T-helper 2 cell (primary cell): ENCODE data around the gene CSNK2A1.
"Not testable (repeated sequence)": the region's sequence is repeated elsewhere in the genome, so short reads cannot be mapped to it uniquely, and the experiment has no call there.

Experiments used
- DNase-seq, 5 experiments: peaks; one replicate each; pipeline versions ENCODE4 v3.0.0 to v3.0.0-alpha.2; 2012 to 2022

The CSNK2A1 gene

GRCh38 chr20:481167-481566, 62.4 kb downstream of the CSNK2A1 start:
- DNase-seq, result peak in 1 of 5 experiments; percentile 3

GRCh38 chr20:480044-480443, 63.5 kb downstream of the CSNK2A1 start:
- no peak for DNase-seq

GRCh38 chr20:479487-479886, 64.1 kb downstream of the CSNK2A1 start:
- DNase-seq, result no peak

GRCh38 chr20:478949-479429, 64.6 kb downstream of the CSNK2A1 start:
- DNase-seq, result peak in 2 of 5 experiments; percentile 32 to 74

GRCh38 chr20:478010-478948, 65.3 kb downstream of the CSNK2A1 start:
- no peak for DNase-seq

DNA sequence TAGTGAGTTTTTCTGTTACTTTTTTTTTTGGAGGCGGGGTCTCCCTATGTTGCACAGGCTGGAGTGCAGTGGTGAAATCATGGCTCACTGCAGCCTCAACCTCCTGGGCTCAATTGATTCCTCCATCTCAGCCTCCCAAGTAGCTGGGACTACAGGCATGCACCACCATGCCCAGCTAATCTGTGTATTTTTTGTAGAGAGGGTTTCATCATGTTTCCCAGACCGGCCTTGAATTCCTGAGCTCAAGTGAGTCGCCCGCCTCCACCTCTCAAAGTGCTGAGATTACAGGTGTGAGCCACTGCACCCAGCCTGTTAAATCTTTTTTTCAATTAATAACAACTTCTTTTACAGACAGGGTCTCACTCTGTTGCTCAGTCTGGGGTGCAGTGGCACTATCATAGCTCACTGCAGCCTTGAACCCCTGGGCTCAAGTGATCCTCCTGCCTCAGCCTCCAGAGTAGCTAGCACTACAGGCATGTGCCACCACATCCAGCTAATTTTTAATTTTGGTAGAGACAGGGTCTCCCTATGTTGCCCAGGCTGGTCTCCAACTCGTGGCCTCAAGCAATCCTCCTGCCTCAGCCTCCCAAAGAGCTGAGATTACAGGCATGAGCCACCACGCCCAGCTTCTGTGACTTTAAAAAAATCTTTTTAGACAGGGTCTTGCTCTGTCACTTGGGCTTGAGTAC, 66.9 kb downstream of the CSNK2A1 start:
- not testable (repeated sequence) for DNase-seq

- no peak for DNase-seq
Observed at GRCh38 chr20:475463-476357, 67.9 kb downstream of the CSNK2A1 start.

GRCh38 chr20:474581-474980, 69.0 kb downstream of the CSNK2A1 start:
- no peak for DNase-seq

- DNase-seq, result no peak
Observed at GRCh38 chr20:472889-473292, 70.7 kb downstream of the CSNK2A1 start.

- no peak for DNase-seq
Observed at GRCh38 chr20:472137-472846, 71.3 kb downstream of the CSNK2A1 start.

- DNase-seq, result no peak
Observed at GRCh38 chr20:469746-470490, 73.7 kb downstream of the CSNK2A1 start.

DNA sequence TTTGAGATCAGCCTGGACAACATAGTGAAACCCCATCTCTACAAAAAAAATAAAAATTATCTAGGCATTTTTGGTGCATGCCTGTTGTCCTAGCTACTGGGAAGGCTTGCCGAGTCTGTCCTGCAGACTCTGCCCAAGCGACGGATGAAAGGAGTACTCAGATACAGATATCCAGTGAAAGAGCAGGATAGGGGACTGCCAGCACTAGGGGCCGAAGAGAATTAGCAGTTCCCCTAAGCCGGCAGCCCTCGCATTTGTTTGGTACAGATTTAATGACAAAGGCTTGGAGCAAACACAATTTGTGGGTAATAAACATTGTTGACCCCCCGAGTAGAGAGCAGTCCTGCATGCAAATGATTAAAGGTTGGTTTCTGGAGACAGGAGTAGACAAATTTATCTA, 75.8 kb downstream of the CSNK2A1 start:
- no peak for DNase-seq

- peak; percentile 70 to 94 (median 79) for DNase-seq
Observed at GRCh38 chr20:462199-462991, 81.2 kb downstream of the CSNK2A1 start, which contains the start of gene TBC1D20. TBC1D20 (minus strand) TSS chr20:462533; CDS start chr20:462405, 128 bp downstream.

DNA sequence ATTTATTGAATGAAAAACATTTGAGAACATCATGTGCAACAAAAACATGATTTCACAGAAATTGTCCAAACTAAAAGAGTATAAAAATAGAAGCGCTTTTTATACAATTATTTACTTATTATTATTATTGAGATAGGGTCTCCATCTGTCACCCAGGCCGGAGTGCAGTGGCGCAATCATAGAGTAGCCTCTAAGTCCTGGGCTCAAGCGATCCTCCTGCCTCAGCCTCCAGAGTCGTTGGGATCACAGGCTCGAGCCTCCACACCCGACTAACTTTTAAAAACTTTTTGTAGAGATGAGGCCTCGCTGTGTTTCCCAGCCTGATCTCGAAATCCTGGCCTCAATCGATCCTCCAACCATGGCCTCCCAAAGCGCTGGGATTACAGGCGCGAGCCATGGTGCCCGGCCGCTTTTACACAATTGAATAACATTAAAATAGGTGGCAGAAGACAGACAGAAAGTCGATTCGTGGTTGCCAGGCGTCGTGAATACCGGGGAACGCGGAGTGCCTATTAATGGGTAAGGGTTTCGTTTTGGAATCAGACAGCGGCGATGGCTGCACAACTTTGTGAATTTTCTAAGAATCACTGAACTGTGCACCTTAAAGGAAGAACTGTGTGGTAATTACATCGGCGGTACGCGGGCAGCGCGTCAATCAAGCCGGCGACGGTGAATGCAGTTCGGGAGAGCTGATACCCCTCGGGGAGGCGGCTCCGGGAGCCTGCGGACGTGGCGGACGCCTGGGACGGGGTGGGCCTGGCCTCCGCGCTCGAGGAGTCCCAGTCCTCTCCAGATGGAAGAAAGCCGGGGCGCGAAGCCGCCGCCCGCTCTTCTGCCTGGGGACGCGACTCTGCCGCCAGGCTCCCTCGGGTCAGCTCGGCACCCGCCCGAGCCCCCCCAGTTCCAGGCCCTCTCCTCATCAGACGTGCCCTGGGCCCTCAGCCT, 82.1 kb downstream of the CSNK2A1 start:
- DNase-seq, result peak in 4 of 5 experiments; percentile 18 to 68 (median 36)

- DNase-seq, result no peak
Observed at GRCh38 chr20:460707-461106, 82.9 kb downstream of the CSNK2A1 start.

- DNase-seq, result no peak
Observed at GRCh38 chr20:460180-460579, 83.4 kb downstream of the CSNK2A1 start.

GRCh38 chr20:458776-459175, 84.8 kb downstream of the CSNK2A1 start:
- no peak for DNase-seq

DNA sequence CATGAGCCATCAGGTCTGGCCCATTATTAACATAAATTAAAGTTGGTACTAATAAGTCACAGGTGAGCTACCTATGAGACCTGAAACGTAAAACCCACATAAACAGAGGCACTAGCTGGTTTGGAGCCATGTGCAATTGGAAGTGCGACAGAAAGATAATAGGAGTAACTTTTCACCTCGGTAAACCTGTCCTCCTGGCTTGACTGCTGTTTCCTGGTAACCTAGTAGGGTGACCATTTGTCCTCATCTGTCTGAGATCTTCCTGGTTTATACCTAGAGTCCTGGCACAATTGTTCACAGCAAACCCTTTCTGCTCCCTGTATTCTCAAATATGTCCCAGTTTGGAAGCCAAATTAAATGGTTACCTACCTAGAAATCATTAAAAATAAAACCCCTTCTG, 88.6 kb downstream of the CSNK2A1 start:
- no peak for DNase-seq

DNA sequence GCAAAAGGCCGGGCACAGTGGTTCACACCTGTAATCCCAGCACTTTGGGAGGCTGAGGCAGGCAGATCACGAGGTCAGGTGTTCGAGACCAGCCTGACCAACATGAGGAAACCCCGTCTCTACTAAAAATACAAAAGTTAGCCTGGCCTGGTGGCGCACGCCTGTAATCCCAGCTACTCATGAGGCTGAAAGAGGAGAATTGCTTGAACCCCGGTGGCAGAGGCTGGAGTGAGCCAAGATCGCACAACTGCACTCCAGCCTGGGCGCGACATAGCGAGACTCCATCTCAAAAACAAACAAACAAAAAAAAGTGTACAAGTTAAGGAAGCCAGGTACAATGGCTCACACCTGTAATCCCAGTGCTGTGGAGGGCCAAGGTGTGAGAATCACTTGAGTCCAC, 91.6 kb downstream of the CSNK2A1 start:
- DNase-seq, result not testable (repeated sequence)
